DOHH2 (cell line): ENCODE results near the gene CCDC182.

Experiments used
- CTCF ChIP-seq: fragments of 200-600 bp; sonication (generic); IDR thresholded peaks from one replicate; pipeline ENCODE4 v1.5.1; 2014; ENCODE audit warnings: antibody characterized with exemption, mild to moderate bottlenecking, low read depth, low read length; ENCODE audit not compliant: poor library complexity, severe bottlenecking
- EZH2phosphoT487 ChIP-seq: fragments of 200-600 bp; sonication (generic); IDR thresholded peaks from 2 replicates; pipeline ENCODE4 v1.6.1; 2017; ENCODE audit warnings: borderline replicate concordance, mild to moderate bottlenecking, antibody characterized with exemption, low read length, moderate library complexity, mixed read lengths

- TF ChIP-seq CTCF (no peak), EZH2phosphoT487 (no peak)
These were observed 7.6 kb downstream of the CCDC182 start for GRCh38 chr17:57737450-57737849.
